H1 (cell line): ENCODE measurements around the gene TRIM65. TPM values are rescaled to one million over a fixed set of nuclear protein-coding genes. Genes with fewer than 3 reads are reported as not detected.

Experiments used
- CTCF ChIA-PET: fragments of 300-600 bp; sonication (Branson Sonifier 250); formaldehyde crosslinking; loops from one replicate; lab custom pipeline; 2021; ENCODE audit not compliant: partially characterized antibody; lab: Charles Lee
- POLR2A ChIA-PET: fragments of 300-600 bp; sonication (Branson Sonifier 250); formaldehyde crosslinking; loops from one replicate; lab custom pipeline; 2021; ENCODE audit warnings: inconsistent platforms; ENCODE audit not compliant: partially characterized antibody; lab: Charles Lee
- DNase-seq, 2 experiments: peaks; one replicate each; pipeline versions ENCODE4 v3.0.0 to v3.0.0-alpha.2; 2010 to 2022; ENCODE audit warnings: low spot score in 2 of 2, low read depth in 1 of 2, mixed read lengths in 1 of 2
- FAIRE-seq: peaks from 2 replicates; lab custom pipeline; 2011; peaks lifted over from hg19 to GRCh38; lab: Jason Lieb, UNC
- H2AFZ ChIP-seq: 2 replicates; pipeline ENCODE4 v1.8.1; 2012; ENCODE audit warnings: low read length, inconsistent platforms
- H2AK5ac ChIP-seq: 2 replicates; pipeline ENCODE4 v1.6.1; 2013; ENCODE audit warnings: low read depth, low read length
- H2BK120ac ChIP-seq: replicated peaks from 2 replicates; pipeline ENCODE3; 2013; ENCODE audit warnings: low read depth, low read length, inconsistent platforms
- H2BK12ac ChIP-seq: 2 replicates; pipeline ENCODE4 v1.6.1; 2013; ENCODE audit warnings: low read depth, low read length
- H2BK15ac ChIP-seq: 2 replicates; pipeline ENCODE4 v1.6.1; 2013; ENCODE audit warnings: low read length
- H2BK20ac ChIP-seq: 2 replicates; pipeline ENCODE4 v1.6.1; 2013; ENCODE audit warnings: low read length
- H2BK5ac ChIP-seq: 2 replicates; pipeline ENCODE4 v1.6.1; 2013; ENCODE audit warnings: low read depth, low read length
- H3K14ac ChIP-seq: 2 replicates; pipeline ENCODE4 v1.6.1; 2013; ENCODE audit warnings: inconsistent platforms; ENCODE audit not compliant: insufficient read length
- H3K18ac ChIP-seq: 2 replicates; pipeline ENCODE4 v1.6.1; 2013; ENCODE audit warnings: low read length; ENCODE audit errors: extremely low read depth
- H3K23ac ChIP-seq: 2 replicates; pipeline ENCODE4 v1.6.1; 2013; ENCODE audit warnings: inconsistent platforms; ENCODE audit not compliant: insufficient read length
- H3K23me2 ChIP-seq: 2 replicates; pipeline ENCODE4 v1.6.1; 2013; ENCODE audit warnings: low read depth, low read length
- H3K27ac ChIP-seq: 2 replicates; pipeline ENCODE4 v1.6.1; 2011; ENCODE audit warnings: low read depth, low read length, inconsistent platforms
- H3K27me3 ChIP-seq, 4 experiments: replicated peaks in 1 of 4; 1 replicate in 1 of 4; 2 replicates in 3 of 4; pipeline versions ENCODE4 v1.6.1 to v1.8.1; 2011 to 2013; ENCODE audit warnings: low read length in 3 of 4, mild to moderate bottlenecking in 3 of 4, inconsistent platforms in 2 of 4, mixed read lengths in 2 of 4, moderate library complexity in 1 of 4; ENCODE audit not compliant: control insufficient read depth in 3 of 4, insufficient read depth in 3 of 4; ENCODE audit errors: extremely low read depth in 1 of 4
- H3K36me3 ChIP-seq, 4 experiments: 2 replicates each; pipeline versions ENCODE4 v1.6.1 to v1.8.1; 2011 to 2013; ENCODE audit warnings: mild to moderate bottlenecking in 4 of 4, low read length in 3 of 4, moderate library complexity in 2 of 4, control low read depth in 1 of 4, inconsistent platforms in 1 of 4; ENCODE audit not compliant: insufficient read depth in 4 of 4, control insufficient read depth in 2 of 4
- H3K4ac ChIP-seq: replicated peaks from 2 replicates; pipeline ENCODE3; 2013; ENCODE audit warnings: low read length, low read depth, mixed read lengths, inconsistent platforms; ENCODE audit not compliant: insufficient read length
- H3K4me1 ChIP-seq, 4 experiments: replicated peaks in 1 of 4; 1 replicate in 1 of 4; 2 replicates in 3 of 4; pipeline versions ENCODE4 v1.6.1 to v1.8.1; 2011 to 2013; ENCODE audit warnings: low read length in 3 of 4, inconsistent platforms in 2 of 4, mixed read lengths in 1 of 4; ENCODE audit not compliant: insufficient read depth in 4 of 4, control insufficient read depth in 3 of 4
- H3K4me2 ChIP-seq, 2 experiments: 2 replicates each; pipeline versions ENCODE4 v1.6.1 to v1.8.1; 2011 to 2013; ENCODE audit warnings: low read depth in 2 of 2, low read length in 2 of 2, control low read depth in 1 of 2, inconsistent platforms in 1 of 2, mild to moderate bottlenecking in 1 of 2; ENCODE audit not compliant: insufficient read depth in 1 of 2
- H3K4me3 ChIP-seq, 4 experiments: fragments of 200-600, 300-600 bp in 1 of 4; sonication (generic), shearing (Covaris generic), sonication (Bioruptor Twin) in 1 of 4; 2 replicates each; pipeline versions ENCODE4 v1.5.1 to v1.8.1; 2011 to 2016; ENCODE audit warnings: low read length in 4 of 4, low read depth in 3 of 4, control low read depth in 2 of 4, inconsistent platforms in 2 of 4, mild to moderate bottlenecking in 2 of 4, mixed read lengths in 1 of 4, moderate library complexity in 1 of 4; ENCODE audit not compliant: insufficient read depth in 2 of 4; ENCODE audit errors: extremely low read depth in 1 of 4
- H3K56ac ChIP-seq: replicated peaks from 2 replicates; pipeline ENCODE3; 2013; ENCODE audit warnings: low read depth, mild to moderate bottlenecking, mixed read lengths, low read length, inconsistent platforms; ENCODE audit not compliant: insufficient read length
- H3K79me1 ChIP-seq: 2 replicates; pipeline ENCODE4 v1.6.1; 2013; ENCODE audit warnings: low read depth, low read length, control low read depth
- H3K79me2 ChIP-seq, 2 experiments: 2 replicates each; pipeline versions ENCODE4 v1.6.1 to v1.8.1; 2012 to 2013; ENCODE audit warnings: low read length in 2 of 2, mild to moderate bottlenecking in 2 of 2, inconsistent platforms in 1 of 2; ENCODE audit not compliant: insufficient read depth in 2 of 2, control insufficient read depth in 1 of 2
- H3K9ac ChIP-seq, 4 experiments: replicated peaks in 1 of 4; 1 replicate in 1 of 4; 2 replicates in 3 of 4; pipeline versions ENCODE4 v1.6.1 to v1.8.1; 2011 to 2013; ENCODE audit warnings: low read depth in 3 of 4, low read length in 3 of 4, control low read depth in 2 of 4, mild to moderate bottlenecking in 2 of 4, moderate library complexity in 2 of 4, inconsistent platforms in 1 of 4; ENCODE audit errors: extremely low read depth in 1 of 4
- H3K9me3 ChIP-seq, 2 experiments: 2 replicates each; pipeline versions ENCODE4 v1.6.1 to v1.8.1; 2012 to 2013; ENCODE audit warnings: mild to moderate bottlenecking in 2 of 2, moderate library complexity in 2 of 2, control low read depth in 1 of 2, inconsistent platforms in 1 of 2, low read depth in 1 of 2, low read length in 1 of 2, mixed read lengths in 1 of 2; ENCODE audit not compliant: insufficient read depth in 2 of 2
- H4K20me1 ChIP-seq, 2 experiments: replicated peaks in 1 of 2; 2 replicates each; pipeline versions ENCODE3 to v1.8.1; 2011 to 2013; ENCODE audit warnings: inconsistent platforms in 2 of 2, low read length in 2 of 2, mild to moderate bottlenecking in 1 of 2; ENCODE audit not compliant: insufficient read depth in 2 of 2, control insufficient read depth in 1 of 2
- H4K5ac ChIP-seq: 2 replicates; pipeline ENCODE4 v1.6.1; 2013; ENCODE audit warnings: low read length, low read depth, mixed read lengths, inconsistent platforms; ENCODE audit not compliant: insufficient read length
- H4K8ac ChIP-seq: 2 replicates; pipeline ENCODE4 v1.8.0; 2013; ENCODE audit warnings: mild to moderate bottlenecking, moderate library complexity, low read length, inconsistent platforms; ENCODE audit not compliant: insufficient read depth; ENCODE audit errors: extremely low read depth
- H4K91ac ChIP-seq: replicated peaks from 2 replicates; pipeline ENCODE3; 2013; ENCODE audit warnings: low read length, mixed read lengths, inconsistent platforms; ENCODE audit not compliant: insufficient read length
- RAD21 ChIP-seq, 2 experiments: IDR thresholded peaks in 1 of 2; conservative IDR thresholded peaks in 1 of 2; 2 replicates each; pipeline ENCODE4 v1.6.1; 2011; ENCODE audit warnings: low read depth in 2 of 2, low read length in 2 of 2, improper control_type of control experiment in 1 of 2, inconsistent platforms in 1 of 2, mild to moderate bottlenecking in 1 of 2, moderate library complexity in 1 of 2
- WGBS, 2 experiments: shearing (Covaris generic) in 1 of 2; methylation state at CpG; one replicate each; pipeline versions ENCODE4 v1.1.6 to v1.1.7; 2013 to 2015; ENCODE audit warnings: low lambda C conversion rate in 2 of 2, mixed read lengths in 2 of 2, inconsistent platforms in 1 of 2, low coverage in 1 of 2, missing lambda C conversion rate in 1 of 2; ENCODE audit not compliant: insufficient replicate concordance in 2 of 2, insufficient coverage in 1 of 2, insufficient read length in 1 of 2; ENCODE audit errors: extremely low coverage in 1 of 2, missing lambda C conversion rate in 1 of 2; 5-methylcytosine and 5-hydroxymethylcytosine counted together
- polyA plus RNA-seq, 7 experiments: library from polyadenylated mRNA; depleted of rRNA in 3 of 7; stranded (reverse) in 5 of 7; unstranded in 2 of 7; fragments of >200 nt in 5 of 7; fragments of 200-250 nt in 2 of 7; gene quantifications; 1 replicate in 5 of 7; 2 replicates in 1 of 7; 4 replicates in 1 of 7; pipeline versions ENCODE4 v1.2.1 to v1.2.3, GENCODE V29; 2011 to 2013; ENCODE audit warnings: missing spikeins in 2 of 7, mixed read lengths in 2 of 7
- total RNA-seq: library from RNA; stranded (reverse); fragmentation: NEBNext Ultra II Directional; extraction: Animal tissue kit (Norgen Biotek cat#: 25700); gene quantifications from 2 replicates; pipeline ENCODE4 v1.2.1, GENCODE V29; 2021

Gene TRIM65
- total and polyA plus RNA-seq, 2 of the 8 experiments (the other 6 are each of a cell fraction or from before 2014, with no cell fraction given) = 21.2 to 48.6 TPM

- Histone ChIP-seq H3K36me3 (peaks cover 0 to 8% (median 6%) of the 10 kb centered on the region in 4 experiments; a peak in 2 of 8 replicates), H2BK5ac (no peak overlapping the region), H3K27me3 (no peaks in the 10 kb centered on the region), H3K79me2 (no peaks in the 10 kb centered on the region), H3K9me3 (no peaks in the 10 kb centered on the region), H3K27ac (no peak overlapping the region), H4K91ac (no peak overlapping the region), H2AK5ac (no peak overlapping the region), H2AFZ (no peak overlapping the region), H3K79me1 (no peaks in the 10 kb centered on the region), H3K4me1 (no peaks in the 10 kb centered on the region), H3K4ac (no peak overlapping the region), H3K56ac (no peak overlapping the region), H4K5ac (no peak overlapping the region), H3K9ac (no peak overlapping the region), H4K8ac (no peak overlapping the region), H4K20me1 (no peaks in the 10 kb centered on the region), H2BK20ac (no peak overlapping the region), H3K14ac (no peak overlapping the region), H2BK12ac (no peak overlapping the region), H3K18ac (no peak overlapping the region), H3K4me3 (no peak overlapping the region), H3K23ac (no peak overlapping the region), H3K4me2 (no peak overlapping the region; a peak in 1 of 4 replicates), H3K23me2 (no peaks in the 10 kb centered on the region), H2BK15ac (no peak overlapping the region), H2BK120ac (no peak overlapping the region)
- no peak for FAIRE-seq
- TF ChIP-seq RAD21 (IDR thresholded peaks at IDR 0.05 in 1 of 2, conservative IDR thresholded peaks at IDR 0.05 in 1 of 2; ENCODE audit: low read depth in 2 of 2, low read length in 2 of 2) = no peak
- ChIA-PET CTCF (interaction anchor here (1.4 to 51.3 kb wide), 11 partner anchors 10 to 82 kb away, joined by 3 to 885 read pairs (median 7); partner anchors contain the start of genes CDK3 and MRPL38), POLR2A (interaction anchor here (1.0 to 1.6 kb wide), 3 partner anchors 22 to 29 kb away, joined by 3 to 4 read pairs (median 3); partner anchors contain the start of genes MRPL38 and TRIM65)
- DNase-seq = no peak
- 89% methylated on average over 4 of the region's 4 CpGs; no CpG with 5 or more reads in 1 of the 2 experiments for WGBS, 2 experiments
Measured at GRCh38 chr17:75926456-75926855, 29.7 kb upstream of the TRIM65 start.
